ENCODE results near the gene NMNAT2. TPM values are rescaled to one million over a fixed set of nuclear protein-coding genes. Genes with fewer than 3 reads are reported as not detected.

Gene NMNAT2
- total RNA-seq, 1 donor from 2014 or later: 0.50 TPM

DNA sequence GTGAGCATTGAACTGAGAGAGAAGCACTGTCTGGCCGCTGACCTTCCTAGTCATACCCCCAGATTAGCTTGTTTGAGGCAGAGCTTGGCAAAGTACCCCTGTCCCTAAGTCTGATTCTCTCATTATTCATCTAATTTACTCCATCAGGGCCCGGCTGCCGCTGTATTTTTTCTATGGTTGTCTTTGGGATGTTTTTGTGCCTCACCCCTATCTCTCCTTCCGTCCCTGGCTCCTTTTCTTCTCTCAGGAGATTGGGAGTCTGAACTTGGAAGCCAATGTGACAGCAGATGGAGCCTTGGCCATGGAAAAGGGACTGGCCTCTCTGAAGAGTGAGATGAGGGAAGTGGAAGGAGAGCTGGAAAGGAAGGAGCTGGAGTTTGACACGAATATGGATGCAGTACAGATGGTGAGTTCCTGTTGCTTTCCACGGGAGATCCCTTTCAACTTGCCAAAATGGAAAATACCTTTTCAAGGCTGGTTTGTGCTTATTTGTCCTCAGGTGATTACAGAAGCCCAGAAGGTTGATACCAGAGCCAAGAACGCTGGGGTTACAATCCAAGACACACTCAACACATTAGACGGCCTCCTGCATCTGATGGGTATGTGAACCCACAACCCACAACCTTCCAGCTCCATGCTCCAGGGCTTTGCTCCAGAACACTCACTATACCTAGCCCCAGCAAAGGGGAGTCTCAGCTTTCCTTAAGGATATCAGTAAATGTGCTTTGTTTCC is 178.2 kb downstream of the NMNAT2 start:
- Mint-ChIP-seq H3K27ac (ENCODE audit: unreplicated experiment) (no peak overlapping the region), H3K27me3 (ENCODE audit: low read depth, unreplicated experiment) (no peaks in the 10 kb centered on the region)

DNA sequence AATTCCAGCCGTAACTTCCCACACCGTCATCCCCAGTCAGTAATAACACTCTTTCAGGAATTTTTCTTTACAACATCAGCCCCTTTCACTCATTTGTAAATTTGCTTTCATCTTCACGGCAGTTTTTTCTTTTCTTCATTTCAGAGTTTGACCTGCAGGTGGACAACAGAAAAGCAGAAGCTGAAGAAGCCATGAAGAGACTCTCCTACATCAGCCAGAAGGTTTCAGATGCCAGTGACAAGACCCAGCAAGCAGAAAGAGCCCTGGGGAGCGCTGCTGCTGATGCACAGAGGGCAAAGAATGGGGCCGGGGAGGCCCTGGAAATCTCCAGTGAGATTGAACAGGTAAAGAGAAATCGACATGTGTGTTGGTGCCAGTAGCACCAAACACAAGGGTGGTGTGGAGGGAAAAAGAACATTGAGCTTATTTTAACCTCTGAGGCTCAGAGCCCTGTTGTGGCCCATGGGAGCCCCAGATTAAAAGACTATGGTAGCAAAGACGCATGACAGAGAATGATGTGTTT is 178.9 kb downstream of the NMNAT2 start:
- no peak overlapping the region for H3K27ac ChIP-seq (ENCODE audit: low read depth, low read length)
- peaks cover 22% of the 10 kb centered on the region for H3K4me1 ChIP-seq (ENCODE audit: insufficient read depth, low read length)
- Mint-ChIP-seq H3K9me3 (ENCODE audit: unreplicated experiment) (no peaks in the 10 kb centered on the region), H3K4me1 (ENCODE audit: low read depth, unreplicated experiment) (peaks cover 34% of the 10 kb centered on the region), H3K36me3 (ENCODE audit: low read depth, unreplicated experiment) (no peaks in the 10 kb centered on the region), H3K4me3 (ENCODE audit: unreplicated experiment) (no peak overlapping the region), H3K27me3 (ENCODE audit: low read depth, unreplicated experiment) (no peaks in the 10 kb centered on the region), H3K27ac (ENCODE audit: unreplicated experiment) (no peak overlapping the region)
- H3K9ac ChIP-seq (ENCODE audit: low read length): no peak overlapping the region
- no peaks in the 10 kb centered on the region for H3K36me3 ChIP-seq (ENCODE audit: insufficient read depth, low read length)
- no peaks in the 10 kb centered on the region for H3K79me2 ChIP-seq (ENCODE audit: insufficient read depth, low read length)
- TF ChIP-seq EZH2 (IDR thresholded peaks at IDR 0.05; ENCODE audit: insufficient read depth, low read length): no peak
- no peak for TF ChIP-seq CTCF (IDR thresholded peaks at IDR 0.05; ENCODE audit: insufficient read depth, low read depth, low read length)
- no peak overlapping the region for H3K4me3 ChIP-seq (ENCODE audit: insufficient read depth, low read depth, low read length)
- H3K27me3 ChIP-seq (ENCODE audit: insufficient read depth, low read length): no peaks in the 10 kb centered on the region
- DNase-seq (ENCODE audit: low read depth) (no peak), FAIRE-seq (no peak)
- H3K9me3 ChIP-seq (ENCODE audit: insufficient read depth, low read depth, low read length): no peaks in the 10 kb centered on the region
- H4K20me1 ChIP-seq (ENCODE audit: insufficient read depth, low read length): no peaks in the 10 kb centered on the region
- H3K4me2 ChIP-seq (ENCODE audit: low read length): no peak overlapping the region
- H2AFZ ChIP-seq (ENCODE audit: low read depth, low read length): no peak overlapping the region

More for the DNA sequence above, 178.2 kb downstream of the NMNAT2 start:
- Mint-ChIP-seq H3K4me1 (ENCODE audit: low read depth, unreplicated experiment) (peaks cover 27% of the 10 kb centered on the region), H3K36me3 (ENCODE audit: low read depth, unreplicated experiment) (no peaks in the 10 kb centered on the region), H3K9me3 (ENCODE audit: unreplicated experiment) (no peaks in the 10 kb centered on the region), H3K4me3 (ENCODE audit: unreplicated experiment) (no peak overlapping the region)
- Histone ChIP-seq H3K27me3 (ENCODE audit: insufficient read depth, low read length) (no peaks in the 10 kb centered on the region), H3K36me3 (ENCODE audit: insufficient read depth, low read length) (no peaks in the 10 kb centered on the region), H3K9me3 (ENCODE audit: insufficient read depth, low read depth, low read length) (no peaks in the 10 kb centered on the region), H2AFZ (ENCODE audit: low read depth, low read length) (no peak overlapping the region), H3K9ac (ENCODE audit: low read length) (no peak overlapping the region), H3K4me3 (ENCODE audit: insufficient read depth, low read depth, low read length) (no peak overlapping the region), H4K20me1 (ENCODE audit: insufficient read depth, low read length) (no peaks in the 10 kb centered on the region), H3K4me1 (ENCODE audit: insufficient read depth, low read length) (peaks cover 19% of the 10 kb centered on the region), H3K4me2 (ENCODE audit: low read length) (no peak overlapping the region), H3K79me2 (ENCODE audit: insufficient read depth, low read length) (no peaks in the 10 kb centered on the region), H3K27ac (ENCODE audit: low read depth, low read length) (no peak overlapping the region)
- no peak for FAIRE-seq
- TF ChIP-seq CTCF (IDR thresholded peaks at IDR 0.05; ENCODE audit: insufficient read depth, low read depth, low read length): no peak
- no peak for TF ChIP-seq EZH2 (IDR thresholded peaks at IDR 0.05; ENCODE audit: insufficient read depth, low read length)
- DNase-seq (ENCODE audit: low read depth): no peak

DNA sequence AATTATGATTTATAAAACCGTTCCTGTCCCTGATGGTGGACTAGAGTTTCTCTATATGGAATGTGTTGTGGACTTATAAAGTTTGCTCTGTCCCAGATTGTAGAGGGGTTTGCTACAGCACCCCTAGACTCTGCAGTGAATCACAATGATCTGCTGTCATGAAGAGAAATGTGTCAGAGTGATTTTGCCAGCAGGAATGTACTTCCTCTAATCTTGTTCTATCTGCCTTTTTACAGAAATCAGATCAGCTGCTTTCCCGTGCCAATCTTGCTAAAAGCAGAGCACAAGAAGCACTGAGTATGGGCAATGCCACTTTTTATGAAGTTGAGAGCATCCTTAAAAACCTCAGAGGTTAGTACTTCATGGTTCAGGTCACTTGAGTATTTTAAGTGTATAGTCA is 180.1 kb downstream of the NMNAT2 start:
- peak overlapping the region; percentile 79 for H3K27ac Mint-ChIP-seq (ENCODE audit: unreplicated experiment)
- no peak overlapping the region for H3K4me3 Mint-ChIP-seq (ENCODE audit: unreplicated experiment)
- Histone ChIP-seq H3K27me3 (ENCODE audit: insufficient read depth, low read length) (no peaks in the 10 kb centered on the region), H3K4me3 (ENCODE audit: insufficient read depth, low read depth, low read length) (no peak overlapping the region), H3K4me1 (ENCODE audit: insufficient read depth, low read length) (peaks cover 26% of the 10 kb centered on the region), H2AFZ (ENCODE audit: low read depth, low read length) (no peak overlapping the region), H3K9ac (ENCODE audit: low read length) (no peak overlapping the region), H3K79me2 (ENCODE audit: insufficient read depth, low read length) (no peaks in the 10 kb centered on the region), H4K20me1 (ENCODE audit: insufficient read depth, low read length) (no peaks in the 10 kb centered on the region), H3K9me3 (ENCODE audit: insufficient read depth, low read depth, low read length) (no peaks in the 10 kb centered on the region), H3K36me3 (ENCODE audit: insufficient read depth, low read length) (no peaks in the 10 kb centered on the region), H3K4me2 (ENCODE audit: low read length) (peak overlapping the region; percentile 20), H3K27ac (ENCODE audit: low read depth, low read length) (peak overlapping the region; percentile 67)
- H3K4me1 Mint-ChIP-seq (ENCODE audit: low read depth, unreplicated experiment): peaks cover 37% of the 10 kb centered on the region
- DNase-seq (ENCODE audit: low read depth) (peak; percentile 70), FAIRE-seq (no peak)
- TF ChIP-seq EZH2 (IDR thresholded peaks at IDR 0.05; ENCODE audit: insufficient read depth, low read length) (no peak), CTCF (IDR thresholded peaks at IDR 0.05; ENCODE audit: insufficient read depth, low read depth, low read length) (no peak)
- H3K36me3 Mint-ChIP-seq (ENCODE audit: low read depth, unreplicated experiment): no peaks in the 10 kb centered on the region
- H3K27me3 Mint-ChIP-seq (ENCODE audit: low read depth, unreplicated experiment): no peaks in the 10 kb centered on the region
- H3K9me3 Mint-ChIP-seq (ENCODE audit: unreplicated experiment): no peaks in the 10 kb centered on the region
